Measurements from ENCODE around the gene SF3A2.
"Not testable (repeated sequence)": the region's sequence is repeated elsewhere in the genome, so short reads cannot be mapped to it uniquely, and the experiment has no call there.

The SF3A2 gene

GRCh38 chr19:2236314-2237050 is at the start of gene SF3A2, which contains the start of gene PLEKHJ1:
Gene SF3A2, plus strand, starts transcription at chr19:2236824. Its CDS starts 6,595 bp downstream, at chr19:2243419.
Gene PLEKHJ1, minus strand, starts transcription at chr19:2236329. Its CDS starts 81 bp downstream, at chr19:2236248.
- DNase-seq: peak; percentile 88

- DNase-seq: no peak
Measured at GRCh38 chr19:2187159-2187558, 49.5 kb upstream of the SF3A2 start.

GRCh38 chr19:2188708-2189385 is 47.8 kb upstream of the SF3A2 start:
- DNase-seq: no peak

GRCh38 chr19:2189880-2190279 is 46.7 kb upstream of the SF3A2 start:
- DNase-seq: no peak

GRCh38 chr19:2190848-2191455 is 45.7 kb upstream of the SF3A2 start:
- DNase-seq: no peak

GRCh38 chr19:2191456-2192310 is 44.9 kb upstream of the SF3A2 start:
- DNase-seq: no peak

- DNase-seq: no peak
Measured at GRCh38 chr19:2192862-2193261, 43.8 kb upstream of the SF3A2 start.

GRCh38 chr19:2193807-2194206 is 42.8 kb upstream of the SF3A2 start:
- no peak for DNase-seq

GRCh38 chr19:2194513-2195078 is 42.0 kb upstream of the SF3A2 start:
- no peak for DNase-seq

- DNase-seq: no peak
Measured at GRCh38 chr19:2195361-2195760, 41.3 kb upstream of the SF3A2 start.

GRCh38 chr19:2195914-2196313 is 40.7 kb upstream of the SF3A2 start:
- DNase-seq: no peak

- DNase-seq: no peak
Measured at GRCh38 chr19:2197270-2197669, 39.4 kb upstream of the SF3A2 start.

GRCh38 chr19:2198317-2198716 is 38.3 kb upstream of the SF3A2 start:
- no peak for DNase-seq

- DNase-seq: no peak
Measured at GRCh38 chr19:2199215-2199614, 37.4 kb upstream of the SF3A2 start.

- DNase-seq: no peak
Measured at GRCh38 chr19:2199861-2200623, 36.6 kb upstream of the SF3A2 start.

- DNase-seq: not testable (repeated sequence)
Measured at GRCh38 chr19:2200624-2201294, 35.9 kb upstream of the SF3A2 start.

GRCh38 chr19:2201473-2202148 is 35.0 kb upstream of the SF3A2 start:
- no peak for DNase-seq

- DNase-seq: no peak
Measured at GRCh38 chr19:2202366-2202765, 34.3 kb upstream of the SF3A2 start.

GRCh38 chr19:2207008-2207407 is 29.6 kb upstream of the SF3A2 start:
- no peak for DNase-seq

GRCh38 chr19:2207991-2208860 is 28.4 kb upstream of the SF3A2 start:
- no peak for DNase-seq
